ENCODE data around the gene PSENEN. TPM values are rescaled to one million over a fixed set of nuclear protein-coding genes. Genes with fewer than 3 reads are reported as not detected.

PSENEN gene
- total and polyA plus RNA-seq, 11 donors = 25.2 to 95.1 (median 42.3) TPM

GRCh38 chr19:35727956-35728706, 17.3 kb upstream of the PSENEN start:
- H3K4me1 ChIP-seq = no peaks in the 10 kb centered on the region
- ATAC-seq = no peak
- H3K27me3 ChIP-seq = no peaks in the 10 kb centered on the region
- no peak for TF ChIP-seq POLR2A (IDR thresholded peaks at IDR 0.05)
- WGBS, 4 donors = 93 to 95% (median 93%) methylated on average over 18 to 19 of the region's 19 CpGs
- intact Hi-C loops (cut with DNase I) = no loop called here
- no peaks in the 10 kb centered on the region for H3K9me3 ChIP-seq
- H3K27ac ChIP-seq = no peak overlapping the region
- H3K36me3 ChIP-seq = peaks cover 13 to 100% (median 97%) of the 10 kb centered on the region in 9 donors
- no peak for DNase-seq
- no peak overlapping the region for H3K4me3 ChIP-seq

- Histone ChIP-seq H3K27me3 (no peaks in the 10 kb centered on the region), H3K4me3 (no peak overlapping the region), H3K36me3 (peaks cover 10 to 100% (median 96%) of the 10 kb centered on the region in 9 donors), H3K27ac (no peak overlapping the region), H3K4me1 (no peaks in the 10 kb centered on the region), H3K9me3 (no peaks in the 10 kb centered on the region)
- ATAC-seq (no peak), DNase-seq (no peak)
- 90 to 94% (median 90%) methylated on average over 16 to 18 of the region's 18 CpGs for WGBS, 4 donors
- intact Hi-C loops (cut with DNase I) = no loop called here
- TF ChIP-seq CTCF (IDR thresholded peaks at IDR 0.05) (no peak), POLR2A (IDR thresholded peaks at IDR 0.05) (no peak)
These were observed 16.4 kb upstream of the PSENEN start for GRCh38 chr19:35729021-35729420.

- Histone ChIP-seq H3K36me3 (peaks cover 8 to 100% (median 95%) of the 10 kb centered on the region in 9 donors), H3K4me1 (no peaks in the 10 kb centered on the region), H3K27ac (no peak overlapping the region), H3K4me3 (no peak overlapping the region), H3K9me3 (no peaks in the 10 kb centered on the region), H3K27me3 (no peaks in the 10 kb centered on the region)
- intact Hi-C loops (cut with DNase I) = no loop called here
- ATAC-seq (no peak), DNase-seq (no peak)
- TF ChIP-seq POLR2A (IDR thresholded peaks at IDR 0.05) (no peak), CTCF (IDR thresholded peaks at IDR 0.05) (no peak)
- WGBS, 4 donors = 86 to 94% (median 91%) methylated on average over 10 to 11 of the region's 11 CpGs
These were observed 15.7 kb upstream of the PSENEN start for GRCh38 chr19:35729763-35730162.

- Histone ChIP-seq H3K4me3 (no peak overlapping the region), H3K27me3 (no peaks in the 10 kb centered on the region), H3K4me1 (no peaks in the 10 kb centered on the region), H3K9me3 (no peaks in the 10 kb centered on the region), H3K36me3 (peaks cover 5 to 100% (median 95%) of the 10 kb centered on the region in 9 donors), H3K27ac (no peak overlapping the region)
- DNase-seq (no peak), ATAC-seq (no peak)
- TF ChIP-seq CTCF (IDR thresholded peaks at IDR 0.05) (no peak), POLR2A (IDR thresholded peaks at IDR 0.05) (no peak)
- WGBS, 4 donors = 91 to 97% (median 93%) methylated on average over 18 of the region's 18 CpGs
- intact Hi-C loops (cut with DNase I) = no loop called here
These were observed 15.1 kb upstream of the PSENEN start for GRCh38 chr19:35730326-35730725.
